Medulla oblongata (tissue), 1 donor: ENCODE measurements around the gene CASKIN1.

Experiments
- DNase-seq: peaks from one replicate; pipeline ENCODE4 v3.0.0-alpha.2; 2015; ENCODE audit errors: extremely low spot score

CASKIN1 gene

DNA sequence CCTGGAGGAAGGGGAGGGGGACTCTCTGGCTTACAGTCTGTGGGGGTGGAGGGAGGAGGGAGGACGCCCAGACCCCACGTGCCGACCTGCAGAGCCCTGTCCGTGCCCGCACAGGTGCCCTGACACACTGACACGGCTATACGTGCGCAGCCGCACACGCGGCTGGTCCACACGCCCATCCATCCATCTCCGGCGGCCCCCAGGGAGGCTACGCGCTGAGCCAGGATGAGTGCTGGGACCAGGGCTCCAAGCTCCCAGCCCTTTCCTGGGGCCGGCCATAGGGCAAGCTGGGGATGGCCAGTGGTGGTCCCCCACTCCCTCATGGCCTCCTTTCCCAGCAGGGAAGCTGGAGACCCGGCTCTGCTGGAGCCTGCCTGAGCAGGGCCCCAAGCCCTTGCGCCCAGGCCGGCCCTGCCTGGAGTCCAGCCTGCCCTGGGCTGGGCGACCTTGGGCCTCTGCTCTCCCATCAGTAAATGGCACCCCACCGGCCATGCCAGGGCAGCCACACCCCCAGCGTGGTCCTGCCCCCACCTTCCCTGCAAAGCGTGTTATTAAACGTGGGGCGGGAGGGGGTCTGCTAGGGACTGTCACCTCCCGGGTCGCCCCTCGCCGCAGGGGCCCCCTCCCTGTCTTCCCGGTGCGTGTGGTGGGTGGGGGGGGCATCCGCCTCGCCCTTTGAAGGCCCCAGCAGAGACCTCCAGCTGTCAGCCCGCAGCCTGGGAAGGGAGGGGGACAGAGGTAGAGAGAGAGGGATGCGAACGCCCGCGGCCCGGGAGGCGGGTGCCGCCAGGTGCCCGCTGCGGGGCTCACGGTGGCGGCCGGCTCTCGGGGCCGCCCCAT, 863 bp downstream of the CASKIN1 start:
- no peak for DNase-seq

DNA sequence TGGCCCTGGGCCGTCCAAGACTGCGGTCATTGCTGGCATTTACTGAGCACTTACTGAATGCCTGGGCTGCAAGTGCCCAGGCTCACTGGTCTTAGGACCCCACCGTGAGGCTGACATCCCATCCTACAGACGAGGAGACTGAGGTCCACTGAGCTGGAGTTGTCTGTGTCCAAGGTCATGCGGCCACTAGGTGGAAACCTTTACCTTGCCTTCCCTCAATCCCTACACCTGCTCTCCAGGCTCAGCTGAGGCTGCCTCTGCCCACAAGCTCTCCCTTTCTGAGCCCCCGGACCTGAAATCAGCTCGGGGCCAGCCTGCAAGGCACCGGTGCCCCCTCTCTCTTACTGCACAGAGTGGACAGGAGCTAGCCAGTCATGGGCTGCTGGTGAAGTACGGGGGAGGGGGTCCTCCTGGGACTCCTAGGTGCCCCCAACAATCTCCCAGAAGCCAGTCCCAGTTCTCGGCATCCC, 1.5 kb downstream of the CASKIN1 start:
- DNase-seq, result no peak

DNA sequence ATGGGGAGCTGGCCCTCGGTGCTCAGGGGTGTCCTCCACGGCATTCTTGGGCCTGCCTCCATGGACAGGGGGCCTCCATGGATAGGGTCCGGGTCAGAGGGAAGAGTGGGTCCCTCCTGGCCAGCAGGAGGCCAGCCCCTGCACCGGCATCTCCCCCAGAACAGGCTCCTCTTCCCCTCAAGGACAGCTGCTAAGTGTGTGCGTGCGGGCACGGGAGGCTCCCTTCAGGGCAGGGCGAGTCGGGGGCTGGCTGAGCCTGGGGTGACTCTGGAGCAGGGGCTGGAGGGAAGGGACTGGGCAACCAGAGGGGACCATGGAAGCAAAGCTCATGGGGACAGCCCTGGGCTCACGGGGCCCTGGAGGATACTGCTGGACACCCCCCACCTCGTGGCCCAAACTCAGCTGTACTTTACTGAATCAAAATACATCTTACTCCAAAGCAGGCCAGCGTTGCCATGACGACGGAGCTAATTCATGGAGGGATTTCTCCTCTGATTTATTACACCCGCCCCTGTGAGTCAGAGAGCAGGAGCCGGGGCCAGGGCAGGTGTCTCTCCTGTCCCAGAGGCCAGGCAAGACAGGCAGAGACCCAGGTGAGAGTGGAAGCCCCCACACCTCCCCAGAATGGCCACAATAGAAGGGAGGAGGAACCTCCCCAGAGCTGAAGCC, 2.1 kb downstream of the CASKIN1 start:
- DNase-seq, result no peak

DNA sequence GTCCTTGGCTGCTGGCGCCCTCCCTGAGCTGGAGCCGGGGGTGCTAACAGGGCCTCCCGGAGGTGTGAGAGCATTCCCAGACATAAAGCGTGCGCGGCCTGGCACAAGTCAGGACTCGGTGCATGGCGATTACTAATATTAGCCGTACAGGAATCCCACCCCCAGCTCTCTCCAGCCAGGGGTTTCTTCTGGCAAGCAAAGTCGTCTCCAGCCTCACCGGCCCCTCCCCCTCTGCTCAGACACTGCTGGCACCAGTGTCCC, 5.0 kb downstream of the CASKIN1 start:
- no peak for DNase-seq

DNA sequence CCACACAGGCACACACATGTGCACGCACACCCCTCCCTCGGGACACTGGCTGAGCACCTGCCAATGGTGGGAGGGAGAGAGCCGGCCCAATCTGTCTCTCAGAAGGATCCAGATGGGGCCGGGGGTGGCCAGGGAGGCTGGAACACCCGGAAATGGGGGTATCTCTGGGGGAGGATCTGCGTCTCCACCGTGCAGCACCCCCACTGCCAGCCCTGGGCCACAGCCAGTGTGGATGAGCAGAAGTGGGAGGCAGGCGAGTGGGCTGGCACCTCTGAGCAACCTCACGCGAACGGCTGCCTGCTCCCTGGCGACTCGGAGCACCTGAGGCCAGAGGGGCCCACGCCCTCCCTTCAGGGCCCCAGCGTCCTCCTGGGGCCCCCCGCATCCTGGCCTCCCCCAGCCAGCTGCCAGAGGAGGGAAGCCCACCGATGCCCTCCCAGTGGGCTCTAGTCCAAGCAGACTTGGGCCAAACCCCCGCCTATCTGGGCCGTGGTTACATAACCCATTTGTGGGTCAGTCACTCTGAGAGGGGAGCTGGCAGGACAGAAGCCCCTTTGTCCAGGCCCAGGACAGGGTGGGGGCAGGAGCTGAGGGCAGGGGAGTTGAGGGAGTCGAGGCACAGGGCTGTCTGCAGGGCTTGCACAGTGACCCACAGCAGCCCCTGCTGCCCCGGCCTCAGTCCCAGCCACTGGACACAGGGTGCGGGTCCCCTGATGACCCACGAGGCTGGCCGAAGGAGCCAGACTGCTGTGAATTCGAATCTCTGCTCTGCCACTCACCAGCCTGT, 5.6 kb downstream of the CASKIN1 start:
- DNase-seq, result peak; percentile 48

DNA sequence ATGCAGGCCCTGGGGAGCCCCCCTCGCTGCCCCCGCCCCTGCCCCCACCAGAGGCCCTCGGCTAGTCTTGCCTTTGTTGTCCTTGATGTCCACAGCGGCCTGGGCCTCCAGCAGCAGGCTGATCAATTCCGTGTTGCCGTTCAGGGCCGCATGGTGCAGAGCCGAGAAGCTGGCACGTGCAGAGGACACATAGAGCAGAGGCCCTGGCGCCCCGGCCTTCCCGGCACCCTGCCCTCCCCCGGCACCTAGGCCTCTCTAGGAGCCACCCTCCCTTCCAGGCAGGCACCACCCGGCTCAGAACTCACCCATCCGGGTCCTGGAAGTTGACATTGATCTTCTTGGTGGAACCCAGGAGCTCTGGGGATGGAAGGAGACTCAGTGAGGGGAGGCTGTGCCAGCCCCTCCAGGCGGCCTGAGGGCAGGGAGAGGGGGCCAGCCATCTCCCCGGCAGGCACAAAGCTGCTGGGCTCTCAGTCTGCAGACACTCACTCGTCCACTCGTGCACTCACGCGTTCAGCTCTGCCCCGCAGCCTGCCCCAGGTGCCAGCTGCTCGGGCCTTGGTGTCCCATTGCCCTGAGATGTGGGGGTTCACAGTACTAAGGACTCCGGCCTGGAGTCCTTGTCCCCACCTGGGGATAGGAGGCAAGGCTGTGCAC, 6.3 kb downstream of the CASKIN1 start:
- no peak for DNase-seq

DNA sequence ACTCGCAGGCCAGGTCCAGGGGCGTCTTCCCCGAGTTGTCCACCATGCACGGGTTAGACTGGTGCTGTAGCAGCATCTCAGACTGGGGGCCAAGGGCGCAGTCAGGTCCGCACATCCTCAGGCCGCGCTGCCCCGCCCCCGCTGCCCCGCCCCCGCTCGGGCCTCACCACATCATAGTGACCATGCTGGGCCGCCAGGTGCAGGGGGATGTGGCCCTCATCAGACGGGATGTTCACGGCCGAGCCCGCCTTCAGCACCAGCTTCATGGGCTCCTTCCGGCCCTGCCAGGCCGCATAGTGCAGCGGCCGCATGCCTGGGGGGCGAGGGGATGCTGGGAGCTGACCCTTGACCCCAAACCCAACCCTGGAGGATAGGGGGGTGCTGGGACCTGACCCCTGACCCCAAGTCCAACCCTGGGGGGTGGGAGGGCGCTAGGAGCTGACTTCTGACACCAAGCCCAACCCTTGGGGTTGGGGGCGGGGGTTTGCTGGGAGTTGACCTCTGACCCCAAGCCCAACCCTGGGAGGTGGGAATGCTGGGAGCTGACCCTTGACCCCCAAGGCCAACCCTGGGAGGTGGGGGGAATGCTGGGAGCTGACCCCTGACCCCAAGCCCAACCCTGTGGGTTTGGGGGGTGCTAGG, 7.0 kb downstream of the CASKIN1 start:
- no peak for DNase-seq

DNA sequence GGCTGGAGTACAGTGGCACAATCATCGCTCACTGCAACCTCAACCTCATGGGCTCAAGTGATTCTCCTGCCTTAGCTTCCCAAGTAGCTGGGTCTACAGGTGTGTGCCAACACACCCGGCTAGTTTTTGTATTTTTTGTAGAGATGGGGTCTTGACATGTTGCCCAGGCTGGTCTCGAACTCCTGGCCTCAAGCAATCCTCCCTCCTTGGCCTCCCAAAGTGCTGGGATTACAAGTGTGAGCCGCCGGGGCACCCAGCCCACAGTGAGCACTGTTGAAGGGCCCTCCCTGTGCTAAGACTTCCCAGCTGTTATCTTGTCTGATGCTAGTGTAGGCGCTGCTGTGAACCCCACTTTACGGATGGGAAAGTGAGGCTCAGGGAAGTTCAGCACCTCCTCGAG, 8.0 kb downstream of the CASKIN1 start:
- DNase-seq, result no peak

DNA sequence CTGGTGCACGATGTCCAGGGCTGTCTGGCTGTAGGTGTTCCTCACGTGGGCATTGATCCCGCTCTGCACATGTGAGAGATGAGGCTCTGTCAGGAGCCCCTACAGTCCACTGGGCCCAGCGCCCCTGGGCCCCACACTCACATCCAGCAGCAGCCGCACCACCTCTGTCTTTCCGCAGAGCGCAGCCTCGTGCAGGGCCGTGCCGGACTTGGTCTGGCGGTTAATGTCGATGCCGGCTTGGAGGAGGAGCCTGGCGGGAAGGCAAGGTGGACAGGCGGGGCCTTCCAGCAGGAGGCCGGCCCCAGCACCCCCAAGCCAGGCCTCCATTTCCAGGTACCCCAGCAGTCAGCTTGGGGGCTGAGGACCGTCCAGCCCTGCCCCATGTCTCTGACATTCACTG, 9.2 kb downstream of the CASKIN1 start:
- DNase-seq, result no peak

DNA sequence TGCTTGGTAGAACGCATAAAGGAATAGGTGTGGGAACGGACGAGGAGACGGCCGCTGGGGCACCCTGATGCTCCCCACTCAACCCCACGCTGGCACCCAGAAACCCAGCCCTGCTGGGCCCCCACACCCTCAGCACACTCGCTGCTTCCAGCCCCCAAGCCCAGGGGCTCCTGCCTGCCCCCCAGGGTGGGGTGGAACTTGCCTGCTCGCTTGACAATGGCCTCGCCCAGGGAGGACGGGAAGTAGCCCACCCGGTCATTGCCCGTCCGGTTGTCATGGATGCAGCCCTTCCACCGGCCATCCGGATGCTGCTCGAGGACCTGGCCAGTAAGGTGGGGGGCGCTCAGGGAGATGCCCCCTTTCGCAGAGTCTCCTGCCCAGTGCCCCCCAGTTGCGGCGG, 9.9 kb downstream of the CASKIN1 start:
- DNase-seq, result no peak

DNA sequence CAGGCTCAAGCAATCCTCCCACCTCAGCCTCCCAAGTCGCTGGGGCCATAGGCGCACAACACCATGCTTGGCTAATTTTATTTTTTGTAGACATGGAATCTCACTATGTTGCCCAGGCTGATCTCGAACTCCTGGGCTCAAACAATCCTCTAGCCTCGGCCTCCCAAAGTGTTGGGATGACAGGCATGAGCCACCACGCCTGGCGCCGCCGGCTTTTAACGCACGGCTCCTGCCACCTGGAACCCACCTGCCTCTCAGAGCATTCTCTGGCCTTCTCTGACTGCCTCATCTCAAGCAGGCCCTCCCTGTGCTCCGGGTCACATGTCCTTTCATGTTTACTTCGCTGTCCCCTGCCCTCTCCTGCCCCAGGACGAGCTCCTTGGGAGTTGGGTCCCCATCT, 10.3 kb downstream of the CASKIN1 start:
- no peak for DNase-seq

DNA sequence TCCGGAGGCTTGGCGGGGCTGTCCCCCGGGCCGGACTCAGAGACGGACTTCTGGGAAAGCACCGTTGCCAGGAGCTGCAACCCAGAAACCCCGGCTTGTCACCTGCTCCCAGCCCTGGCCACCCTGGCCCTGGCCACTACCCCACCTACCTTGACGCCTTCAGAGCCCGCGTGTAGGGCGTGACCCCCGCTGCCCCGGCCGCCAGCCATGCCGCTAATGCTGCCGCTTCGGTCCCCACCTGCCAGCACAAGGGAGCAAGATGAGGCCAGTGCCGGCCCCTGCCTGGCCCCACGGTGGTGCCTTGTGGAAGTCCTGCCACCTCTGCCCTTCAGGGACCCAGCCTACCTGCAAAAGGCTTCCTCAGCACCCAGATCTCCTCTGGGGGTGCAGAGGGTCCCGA, 11.4 kb downstream of the CASKIN1 start:
- DNase-seq, result no peak

DNA sequence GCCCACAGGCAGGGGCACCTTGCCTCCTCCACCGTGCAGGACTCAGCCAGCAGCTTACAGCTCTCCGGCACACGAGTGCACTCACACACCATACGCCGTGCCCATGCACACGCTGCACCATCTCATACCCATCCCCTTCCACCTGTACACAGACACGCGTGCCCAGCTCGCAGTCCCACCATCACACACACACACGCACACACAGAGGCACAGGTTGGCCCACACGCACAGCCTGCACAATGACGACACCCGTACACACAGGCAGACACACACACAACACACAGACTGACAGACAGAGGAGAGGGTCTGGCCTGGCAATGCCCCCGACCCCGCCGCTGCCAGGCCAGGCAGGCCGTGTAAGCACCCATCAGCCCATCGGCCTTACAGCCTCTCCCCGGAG, 12.1 kb downstream of the CASKIN1 start:
- no peak for DNase-seq

DNA sequence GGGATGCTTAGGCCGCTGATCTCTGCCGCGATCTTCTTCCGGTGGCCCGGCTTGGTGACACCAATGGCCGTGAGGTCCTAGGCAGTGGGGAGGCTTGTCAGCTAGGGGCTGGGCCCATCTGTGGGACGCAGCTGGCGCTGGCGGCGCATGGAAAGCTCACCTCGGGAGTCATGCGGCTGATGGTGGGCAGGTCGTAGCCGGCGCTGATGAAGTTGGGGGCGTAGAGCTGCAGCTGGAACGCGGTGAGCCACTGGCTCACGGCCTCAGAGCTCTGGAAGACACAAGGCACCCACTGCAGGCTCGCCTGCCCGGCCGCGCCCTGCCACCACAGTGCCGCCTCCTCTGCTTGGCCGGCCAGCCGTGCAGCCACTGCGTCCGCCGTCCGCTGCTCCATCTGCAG, 12.7 kb downstream of the CASKIN1 start:
- DNase-seq, result no peak

DNA sequence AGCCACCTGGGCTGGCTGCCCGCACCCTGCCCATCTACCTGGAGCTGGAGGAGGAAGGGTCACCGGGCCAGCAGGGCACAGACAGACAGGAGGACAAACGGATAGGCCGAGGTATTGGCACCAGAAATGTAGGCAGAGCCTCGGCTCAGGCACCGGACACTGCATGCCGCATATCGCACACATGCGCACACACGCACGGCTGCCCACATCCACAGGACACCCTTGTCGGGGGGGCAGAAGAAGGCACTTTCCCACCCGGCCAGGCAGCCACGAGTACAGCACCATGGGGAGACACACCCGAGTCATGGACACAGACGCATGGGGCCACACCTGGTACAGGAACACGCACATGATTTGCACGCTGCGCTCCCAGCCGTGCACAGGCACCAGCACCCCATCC, 14.5 kb downstream of the CASKIN1 start:
- no peak for DNase-seq

DNA sequence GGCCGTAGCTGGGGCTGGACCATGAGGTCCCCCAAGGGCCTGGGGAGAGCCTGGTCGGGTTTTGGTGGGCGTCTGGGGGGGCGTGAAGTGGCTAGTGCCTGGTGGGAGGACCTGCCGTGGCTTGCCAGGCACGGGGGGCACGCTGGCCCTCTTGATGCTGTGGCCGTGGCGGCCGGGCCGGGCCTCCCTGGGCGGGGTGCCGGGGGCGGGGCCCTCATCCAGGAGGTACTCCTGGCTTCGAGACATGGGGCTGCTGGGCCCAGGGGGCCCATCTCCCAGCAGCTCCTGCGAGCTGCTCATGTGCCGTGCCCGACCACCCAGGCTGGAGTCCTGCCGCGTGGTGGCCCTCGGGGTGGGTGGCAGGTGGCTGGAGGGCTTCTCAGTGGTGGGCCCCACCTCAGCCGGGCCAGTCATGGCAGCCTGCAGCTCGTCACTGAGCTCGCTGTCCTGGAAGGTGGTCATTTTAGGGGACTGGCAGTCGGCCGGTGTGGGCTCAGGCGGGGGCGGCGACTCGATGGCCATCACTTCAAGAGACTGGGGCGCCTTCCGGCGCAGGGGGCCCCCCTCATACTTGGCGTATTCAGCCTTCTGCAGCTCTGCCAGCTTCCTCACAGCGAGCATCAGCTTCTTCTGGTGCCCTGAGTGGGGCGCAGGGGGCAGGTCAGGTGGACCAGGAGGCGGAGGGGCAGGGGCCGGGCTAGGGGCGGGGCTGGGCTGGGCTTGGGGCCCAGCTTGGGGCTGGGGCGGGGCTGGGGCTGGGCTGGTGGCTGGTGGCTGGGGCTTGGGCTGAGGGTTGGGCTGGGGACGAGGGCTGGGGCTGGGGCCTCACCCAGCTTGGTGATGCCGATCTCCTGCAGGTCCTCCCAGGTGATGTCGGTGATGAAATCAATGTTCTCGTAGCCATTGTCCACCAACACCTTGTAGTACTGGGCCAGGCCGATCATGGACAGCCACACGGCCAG, 15.2 kb downstream of the CASKIN1 start:
- DNase-seq, result no peak

DNA sequence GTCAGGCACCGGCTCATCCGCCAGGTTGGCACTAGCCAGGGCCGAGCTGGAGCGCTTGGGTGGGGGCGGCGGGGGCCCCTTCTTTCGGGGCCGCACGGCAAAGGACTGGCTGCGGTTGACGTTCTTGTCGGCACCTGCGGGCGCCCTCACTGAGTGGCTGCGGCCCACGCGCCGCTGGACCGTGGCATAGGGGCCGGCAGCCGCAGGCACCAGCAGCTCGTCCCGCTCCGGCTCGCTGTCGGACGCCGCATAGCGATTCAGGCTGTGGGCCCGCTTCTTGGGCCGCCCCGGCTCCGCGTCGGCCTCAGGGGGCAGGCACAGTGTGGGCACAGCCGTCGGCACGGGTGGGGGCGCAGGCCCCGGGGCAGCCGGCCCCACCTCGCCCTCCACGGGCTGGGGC, 15.9 kb downstream of the CASKIN1 start:
- DNase-seq, result no peak

DNA sequence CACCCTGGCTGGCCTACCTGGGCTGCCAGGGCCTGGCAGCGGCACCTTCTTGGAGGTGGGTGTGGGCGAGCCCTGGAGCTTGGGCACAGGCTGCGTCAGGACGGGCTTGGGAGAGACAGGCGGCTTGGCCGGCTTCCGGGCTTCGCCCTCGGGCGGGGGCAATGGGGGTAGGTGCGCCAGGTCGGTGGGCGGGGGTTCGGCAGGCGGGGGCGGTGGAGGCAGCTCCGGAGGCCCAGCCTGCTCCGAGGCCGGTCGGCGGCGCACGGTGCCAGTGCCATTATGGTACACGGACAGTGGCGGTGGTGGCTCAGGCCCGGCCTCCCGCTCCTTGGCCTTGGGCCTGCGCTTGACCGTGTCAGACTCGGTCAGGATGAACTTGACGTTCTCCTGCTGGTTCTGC, 16.8 kb downstream of the CASKIN1 start:
- DNase-seq, result no peak

DNA sequence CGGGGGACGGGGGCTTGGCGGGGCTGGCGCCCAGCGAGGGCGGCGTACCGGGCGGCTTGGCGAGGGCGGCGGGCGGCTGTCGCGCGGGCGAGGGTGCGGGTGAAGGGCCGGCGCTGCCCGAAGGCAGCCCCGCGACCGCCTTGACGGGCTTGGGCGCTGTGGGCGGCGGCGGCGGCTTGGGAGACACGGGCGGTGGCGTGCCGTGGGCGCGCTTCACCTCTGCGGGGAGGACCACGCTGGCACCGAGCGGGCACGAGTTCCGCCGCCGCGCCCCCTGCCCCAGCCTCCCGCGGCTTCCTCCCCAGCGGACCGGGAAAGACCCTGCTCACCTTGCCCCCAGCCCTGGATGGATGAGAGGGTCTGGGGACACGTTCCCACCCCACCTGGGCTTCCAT, 17.3 kb downstream of the CASKIN1 start:
- no peak for DNase-seq

DNA sequence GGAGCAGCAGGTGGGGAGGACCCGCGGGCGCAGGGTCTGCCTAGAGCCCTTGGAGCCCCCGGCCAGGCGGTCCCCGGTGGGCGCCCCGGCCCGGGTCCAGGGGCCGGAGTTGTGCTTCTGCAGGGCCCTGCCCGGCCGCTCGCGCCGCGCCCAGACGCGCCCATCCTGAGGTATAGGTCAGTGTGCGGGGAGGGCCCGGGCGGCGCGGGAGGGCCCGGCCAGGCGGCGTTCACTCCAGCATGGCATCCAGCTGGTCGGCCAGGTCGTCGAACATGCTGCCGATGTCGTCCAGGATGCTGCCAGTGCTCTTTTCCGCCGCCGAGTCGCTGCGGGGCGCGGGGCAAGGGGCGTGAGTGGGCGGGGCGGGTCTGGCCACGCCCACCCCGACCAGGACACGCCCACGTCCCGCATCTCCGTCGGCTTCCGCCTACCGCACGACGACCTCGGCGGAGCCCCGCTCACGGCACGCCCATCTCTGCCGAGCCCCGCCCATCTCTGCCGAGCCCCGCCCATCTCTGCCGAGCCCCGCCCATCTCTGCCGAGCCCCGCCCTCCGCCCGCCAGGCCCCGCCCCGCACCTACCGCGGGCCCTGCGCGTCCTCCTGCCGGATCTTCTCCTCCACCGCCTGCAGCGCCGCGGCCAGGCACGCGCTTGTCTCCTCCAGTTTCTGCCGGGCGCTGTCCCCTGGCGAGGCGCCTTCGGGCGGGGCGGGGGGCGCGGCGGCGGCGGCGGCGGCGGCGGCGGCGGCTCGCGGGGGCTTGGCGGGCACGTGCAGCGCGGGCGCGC, 17.9 kb downstream of the CASKIN1 start:
- no peak for DNase-seq
